ENCODE results near the gene GBGT1.

Gene GBGT1

GRCh38 chr9:133103183-133103986 is 60.3 kb downstream of the GBGT1 start:
- Histone ChIP-seq H3K9me3 (ENCODE audit: insufficient read depth, low read depth, low read length) (no peaks in the 10 kb centered on the region), H3K9ac (ENCODE audit: low read depth, low read length) (no peak overlapping the region), H3K4me3 (ENCODE audit: low read length) (no peak overlapping the region), H3K4me1 (ENCODE audit: insufficient read depth, low read length) (no peaks in the 10 kb centered on the region), H3K36me3 (ENCODE audit: insufficient read depth, low read depth, low read length) (peaks cover 60% of the 10 kb centered on the region), H3K27me3 (ENCODE audit: insufficient read depth, low read length) (no peaks in the 10 kb centered on the region), H3K27ac (ENCODE audit: low read length) (no peak overlapping the region)
